Stimulated activated memory B cell treated with anti-CD40 and anti-IgM and Interleukin-4, amounts not matched to agents 10 μg/mL and 1 μg/mL and 100 μg/mL, for 72 hours (primary cell): ENCODE measurements around the gene IL37.

Experiments
- ATAC-seq: fragments of 150-1000 bp; cut with Tn5 transposase; 2 replicates; pipeline ENCODE4 v1.10.0; 2021
- H3K27ac Mint-ChIP-seq: one replicate; pipeline ENCODE4 v1.8.0; 2022; ENCODE audit warnings: mild to moderate bottlenecking, mixed read lengths
- H3K27me3 Mint-ChIP-seq: one replicate; pipeline ENCODE4 v1.8.0; 2022; ENCODE audit warnings: mixed read lengths
- H3K36me3 Mint-ChIP-seq: one replicate; pipeline ENCODE4 v1.8.0; 2022; ENCODE audit warnings: mixed read lengths
- H3K4me1 Mint-ChIP-seq: one replicate; pipeline ENCODE4 v1.8.0; 2022; ENCODE audit warnings: mixed read lengths
- H3K4me3 Mint-ChIP-seq: one replicate; pipeline ENCODE4 v1.8.0; 2022; ENCODE audit warnings: mild to moderate bottlenecking, moderate library complexity, mixed read lengths
- H3K9me3 Mint-ChIP-seq: one replicate; pipeline ENCODE4 v1.8.0; 2022; ENCODE audit warnings: mixed read lengths

The IL37 gene

DNA sequence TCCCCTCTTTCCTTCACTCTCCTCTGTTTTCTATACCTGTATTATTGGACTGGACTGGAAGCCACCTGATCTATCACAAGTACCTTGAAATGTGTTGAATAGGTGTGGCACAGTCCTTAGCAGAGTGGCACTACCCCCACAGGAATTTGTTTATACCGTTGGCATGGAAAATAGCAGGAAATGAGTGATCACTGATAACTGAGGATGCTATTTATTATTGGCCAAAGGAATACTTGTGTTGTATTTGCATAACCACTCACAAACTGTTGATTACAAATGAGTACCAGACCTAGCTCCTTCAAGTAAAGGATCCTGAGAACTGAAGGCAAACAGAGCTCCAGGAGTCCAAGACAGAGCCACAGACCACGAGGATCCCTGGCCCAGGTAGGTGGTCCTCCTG, at the start of gene IL37:
IL37 (plus strand) TSS at position 301 of the 400 bp plus-strand sequence. CDS start 1,848 bp downstream, outside the sequence.
- Mint-ChIP-seq H3K9me3 (peaks cover 8% of the 10 kb centered on the region), H3K36me3 (no peaks in the 10 kb centered on the region), H3K27me3 (no peaks in the 10 kb centered on the region), H3K27ac (no peak within 1 kb of the TSS), H3K4me1 (no peaks in the 10 kb centered on the region), H3K4me3 (no peak within 1 kb of the TSS)
- no peak for ATAC-seq

- no peak overlapping the region for H3K27ac Mint-ChIP-seq
- H3K36me3 Mint-ChIP-seq: peaks cover 4% of the 10 kb centered on the region
Measured at GRCh38 chr2:112864072-112864471, 46.9 kb upstream of the IL37 start.

GRCh38 chr2:112866128-112866835, 44.7 kb upstream of the IL37 start:
- ATAC-seq: no peak
- Mint-ChIP-seq H3K36me3 (no peaks in the 10 kb centered on the region), H3K9me3 (peaks cover 4% of the 10 kb centered on the region), H3K27ac (no peak overlapping the region), H3K4me3 (no peak overlapping the region), H3K27me3 (peaks cover 30% of the 10 kb centered on the region), H3K4me1 (no peaks in the 10 kb centered on the region)

More at GRCh38 chr2:112864072-112864471, 46.9 kb upstream of the IL37 start:
- no peak overlapping the region for H3K4me3 Mint-ChIP-seq
- ATAC-seq: no peak
- peaks cover 10% of the 10 kb centered on the region for H3K9me3 Mint-ChIP-seq
- H3K4me1 Mint-ChIP-seq: no peaks in the 10 kb centered on the region
- peaks cover 18% of the 10 kb centered on the region for H3K27me3 Mint-ChIP-seq

DNA sequence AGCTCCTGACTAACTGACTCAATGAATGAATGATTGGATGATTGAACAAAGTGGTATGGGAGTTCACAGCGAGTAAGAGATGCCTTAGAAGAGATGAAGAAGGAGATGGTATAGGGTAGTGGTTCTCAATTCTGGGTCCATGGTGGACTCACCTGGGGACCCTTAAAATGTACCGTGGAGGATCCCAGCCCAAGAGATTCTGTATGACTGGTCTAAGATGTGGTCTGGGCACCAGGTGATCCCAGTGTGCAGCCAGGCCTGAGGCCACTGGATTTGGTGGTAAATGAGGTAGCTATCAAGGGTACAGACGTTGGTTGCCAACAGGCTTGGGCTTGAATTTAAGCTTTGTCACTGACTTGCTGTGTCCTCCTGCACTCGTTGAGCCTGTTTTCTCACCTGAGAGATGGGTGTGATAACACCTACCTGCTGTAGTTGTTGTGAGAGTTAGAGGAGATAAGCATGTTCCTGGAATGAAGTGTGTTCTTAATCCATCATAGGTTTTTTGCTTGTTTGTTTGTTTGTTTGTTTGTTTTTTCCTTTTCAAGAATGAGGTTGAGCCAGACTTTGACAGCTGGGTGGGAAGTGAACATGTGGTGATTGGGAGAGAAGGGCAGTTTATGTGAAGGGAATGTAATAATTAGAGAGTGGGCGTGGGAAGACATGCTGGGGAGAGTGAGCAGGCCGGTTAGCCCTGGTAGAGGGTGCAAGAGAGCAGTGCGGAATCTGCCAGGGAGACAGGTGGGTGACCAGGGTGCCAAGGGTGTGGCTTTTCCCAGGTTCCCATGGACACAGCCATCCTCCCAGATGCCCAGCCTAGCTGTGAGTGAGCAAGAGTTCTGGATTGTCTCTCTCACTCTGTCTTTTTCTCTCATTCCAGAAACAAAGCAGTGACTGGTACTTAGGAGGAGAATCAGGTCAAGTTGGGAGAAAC, 43.0 kb upstream of the IL37 start:
- H3K4me3 Mint-ChIP-seq: no peak overlapping the region
- peaks cover 5% of the 10 kb centered on the region for H3K36me3 Mint-ChIP-seq
- ATAC-seq: no peak
- peaks cover 6% of the 10 kb centered on the region for H3K9me3 Mint-ChIP-seq
- peaks cover 47% of the 10 kb centered on the region for H3K27me3 Mint-ChIP-seq
- no peaks in the 10 kb centered on the region for H3K4me1 Mint-ChIP-seq
- no peak overlapping the region for H3K27ac Mint-ChIP-seq

DNA sequence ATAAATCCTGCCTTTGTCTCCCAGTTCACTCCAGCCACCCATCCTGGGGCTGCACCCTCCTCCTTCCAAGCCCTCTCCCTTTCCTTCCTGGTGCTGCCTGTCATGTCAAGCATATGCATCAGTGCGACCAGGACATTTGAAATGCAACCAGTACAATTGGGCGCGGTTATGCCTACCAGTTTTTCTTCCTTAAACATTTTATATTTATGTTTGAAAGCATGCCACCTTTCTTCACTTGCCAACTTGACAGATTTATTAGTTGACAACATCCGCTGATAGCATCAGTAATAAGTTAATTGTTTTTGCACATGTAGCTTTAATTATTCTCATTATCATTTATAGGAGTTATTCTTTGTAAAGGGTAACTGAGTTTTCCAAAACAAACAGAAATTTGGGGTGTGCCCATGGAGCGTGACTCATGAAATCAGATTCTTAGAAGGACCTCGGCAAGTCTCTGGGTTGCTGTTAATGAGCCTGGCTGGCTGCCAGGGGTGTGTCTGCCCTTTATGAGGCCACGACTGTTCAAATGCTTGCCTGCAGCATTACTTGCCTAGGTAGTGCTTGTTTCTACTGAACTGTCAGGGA, 41.6 kb upstream of the IL37 start:
- Mint-ChIP-seq H3K27me3 (peaks cover 50% of the 10 kb centered on the region), H3K9me3 (peaks cover 6% of the 10 kb centered on the region), H3K4me1 (no peaks in the 10 kb centered on the region), H3K4me3 (no peak overlapping the region), H3K36me3 (peaks cover 5% of the 10 kb centered on the region), H3K27ac (no peak overlapping the region)
- ATAC-seq: no peak

DNA sequence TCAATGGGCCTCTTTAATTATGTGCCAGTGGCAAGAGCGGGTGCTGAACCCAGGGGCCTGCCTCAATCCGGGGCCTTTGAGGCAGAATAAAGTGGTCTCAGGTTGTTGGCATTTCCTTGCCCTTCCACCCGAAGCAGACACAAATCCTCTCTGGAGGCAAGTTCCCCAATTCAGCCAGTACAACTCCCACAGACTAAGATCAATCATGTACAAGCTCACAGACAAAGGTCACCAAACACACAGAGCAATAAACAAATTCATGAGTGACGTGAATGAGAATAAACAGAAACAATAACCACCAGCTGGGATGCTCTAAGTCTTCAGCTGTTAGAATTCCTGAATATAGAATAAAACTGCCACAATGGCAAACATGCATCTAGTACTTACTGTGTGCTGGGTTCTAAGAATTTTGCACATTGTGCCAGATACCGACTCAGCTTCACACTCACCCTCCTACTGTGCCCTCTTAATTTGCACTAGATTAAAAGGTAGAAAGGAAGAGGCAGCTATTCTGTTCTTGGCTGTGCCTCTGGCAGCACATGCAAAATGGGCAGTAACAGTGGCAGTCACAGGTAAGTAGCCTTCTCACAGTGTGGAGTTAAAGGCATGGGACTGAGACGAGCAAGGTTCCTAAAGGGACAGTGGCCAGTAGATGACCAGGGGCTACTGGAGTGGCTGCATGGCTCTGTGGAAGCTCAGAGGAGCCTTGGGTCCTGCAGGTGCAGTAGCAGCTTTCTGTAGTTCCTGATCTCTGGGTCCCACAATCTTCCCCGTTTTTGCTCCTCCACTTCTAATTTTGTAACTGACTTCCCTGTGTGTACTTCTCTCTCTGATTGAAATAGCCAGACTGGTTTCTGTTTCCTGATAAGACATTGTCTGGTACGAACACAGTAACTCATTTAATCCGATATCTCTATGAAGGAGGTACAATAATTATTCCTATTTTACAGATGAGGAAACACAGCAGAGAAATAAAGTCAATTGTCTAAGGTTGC, 39.8 kb upstream of the IL37 start:
- no peaks in the 10 kb centered on the region for H3K4me1 Mint-ChIP-seq
- no peak for ATAC-seq
- H3K27me3 Mint-ChIP-seq: peaks cover 50% of the 10 kb centered on the region
- H3K27ac Mint-ChIP-seq: no peak overlapping the region
- peaks cover 5% of the 10 kb centered on the region for H3K36me3 Mint-ChIP-seq
- H3K9me3 Mint-ChIP-seq: peaks cover 6% of the 10 kb centered on the region
- H3K4me3 Mint-ChIP-seq: no peak overlapping the region

- H3K4me3 Mint-ChIP-seq: no peak overlapping the region
- peaks cover 19% of the 10 kb centered on the region for H3K27me3 Mint-ChIP-seq
- peaks cover 29% of the 10 kb centered on the region for H3K4me1 Mint-ChIP-seq
- peaks cover 6% of the 10 kb centered on the region for H3K9me3 Mint-ChIP-seq
- H3K27ac Mint-ChIP-seq: peak overlapping the region; percentile 28
- peaks cover 5% of the 10 kb centered on the region for H3K36me3 Mint-ChIP-seq
- ATAC-seq: no peak
Measured at GRCh38 chr2:112876257-112876970, 34.6 kb upstream of the IL37 start.

DNA sequence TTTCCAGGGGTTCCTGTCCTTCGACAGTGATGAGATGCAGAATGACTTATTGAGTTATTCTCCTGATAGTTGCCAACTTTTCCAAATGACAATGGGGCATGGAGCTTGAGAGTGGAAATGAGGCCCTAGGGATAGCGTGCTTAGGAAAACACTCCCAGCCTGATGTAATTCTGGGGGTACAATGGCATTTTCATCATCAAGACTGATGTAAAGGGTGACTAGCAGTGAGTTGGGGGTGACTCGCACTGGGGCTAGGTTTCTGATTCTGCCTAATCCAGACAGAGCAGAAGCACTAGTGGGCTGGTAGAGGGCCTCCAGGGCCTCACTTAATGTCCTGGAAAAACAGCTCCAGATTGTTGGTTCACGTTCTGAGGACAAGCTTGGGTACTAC, 34.0 kb upstream of the IL37 start:
- peaks cover 2% of the 10 kb centered on the region for H3K36me3 Mint-ChIP-seq
- H3K4me1 Mint-ChIP-seq: peaks cover 34% of the 10 kb centered on the region
- peaks cover 13% of the 10 kb centered on the region for H3K27me3 Mint-ChIP-seq
- H3K27ac Mint-ChIP-seq: peak overlapping the region; percentile 28
- H3K4me3 Mint-ChIP-seq: no peak overlapping the region
- H3K9me3 Mint-ChIP-seq: peaks cover 4% of the 10 kb centered on the region
- ATAC-seq: no peak

GRCh38 chr2:112877423-112877822, 33.5 kb upstream of the IL37 start:
- H3K36me3 Mint-ChIP-seq: no peaks in the 10 kb centered on the region
- H3K27ac Mint-ChIP-seq: peak overlapping the region; percentile 28
- H3K4me1 Mint-ChIP-seq: peaks cover 34% of the 10 kb centered on the region
- peaks cover 9% of the 10 kb centered on the region for H3K27me3 Mint-ChIP-seq
- peaks cover 3% of the 10 kb centered on the region for H3K9me3 Mint-ChIP-seq
- H3K4me3 Mint-ChIP-seq: no peak overlapping the region
- no peak for ATAC-seq

GRCh38 chr2:112879491-112880041, 31.4 kb upstream of the IL37 start:
- ATAC-seq: no peak
- H3K9me3 Mint-ChIP-seq: no peaks in the 10 kb centered on the region
- no peaks in the 10 kb centered on the region for H3K27me3 Mint-ChIP-seq
- no peak overlapping the region for H3K4me3 Mint-ChIP-seq
- H3K27ac Mint-ChIP-seq: peak overlapping the region; percentile 95
- peaks cover 36% of the 10 kb centered on the region for H3K4me1 Mint-ChIP-seq
- H3K36me3 Mint-ChIP-seq: no peaks in the 10 kb centered on the region

DNA sequence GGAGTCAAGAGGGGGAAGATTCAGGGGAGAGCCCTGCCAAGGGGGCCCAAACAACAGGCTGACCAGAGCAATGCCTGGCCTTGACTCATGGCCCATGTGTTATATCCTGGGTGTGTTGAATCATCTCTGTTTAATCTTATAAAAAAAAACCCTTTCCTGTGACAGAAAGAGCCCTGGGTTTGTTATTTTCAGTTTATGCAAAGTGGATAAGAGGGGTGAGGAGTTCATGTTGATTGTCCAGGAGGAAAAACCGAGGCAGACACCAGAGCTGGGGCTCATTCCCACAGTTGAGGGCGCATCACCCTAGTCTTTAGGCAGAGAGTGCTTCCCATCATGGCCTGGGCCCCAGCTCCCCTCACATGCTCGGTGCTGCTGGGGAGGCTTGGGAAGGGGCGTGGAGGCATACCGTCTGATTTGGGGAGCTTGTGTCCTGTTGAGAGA, 30.9 kb upstream of the IL37 start:
- H3K27ac Mint-ChIP-seq: peak overlapping the region; percentile 95
- peaks cover 42% of the 10 kb centered on the region for H3K4me1 Mint-ChIP-seq
- ATAC-seq: no peak
- no peaks in the 10 kb centered on the region for H3K9me3 Mint-ChIP-seq
- no peaks in the 10 kb centered on the region for H3K27me3 Mint-ChIP-seq
- H3K36me3 Mint-ChIP-seq: no peaks in the 10 kb centered on the region
- H3K4me3 Mint-ChIP-seq: peak overlapping the region; percentile 4

DNA sequence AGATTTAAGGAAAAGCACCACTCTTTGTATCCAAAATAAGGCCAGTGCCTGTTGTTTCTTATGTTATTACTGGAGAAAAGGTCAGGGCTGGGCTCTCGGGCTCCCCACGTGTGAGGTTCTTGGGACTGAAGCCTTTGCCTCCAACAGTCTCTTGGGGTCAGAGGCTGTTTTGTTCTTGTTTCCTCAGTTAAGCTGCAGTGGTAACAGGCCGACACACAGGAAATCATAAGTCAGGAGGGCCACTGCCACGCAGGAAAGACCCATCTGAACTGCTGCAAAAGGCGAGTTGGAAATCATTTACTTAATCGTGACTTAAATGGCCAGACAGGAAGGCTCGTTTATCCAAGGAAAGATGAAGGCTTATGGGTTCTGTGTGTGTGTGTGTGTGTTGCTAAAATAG, 30.3 kb upstream of the IL37 start:
- Mint-ChIP-seq H3K36me3 (no peaks in the 10 kb centered on the region), H3K27ac (peak overlapping the region; percentile 95), H3K4me1 (peaks cover 43% of the 10 kb centered on the region), H3K27me3 (no peaks in the 10 kb centered on the region), H3K4me3 (peak overlapping the region; percentile 4), H3K9me3 (no peaks in the 10 kb centered on the region)
- ATAC-seq: peak; percentile 75

DNA sequence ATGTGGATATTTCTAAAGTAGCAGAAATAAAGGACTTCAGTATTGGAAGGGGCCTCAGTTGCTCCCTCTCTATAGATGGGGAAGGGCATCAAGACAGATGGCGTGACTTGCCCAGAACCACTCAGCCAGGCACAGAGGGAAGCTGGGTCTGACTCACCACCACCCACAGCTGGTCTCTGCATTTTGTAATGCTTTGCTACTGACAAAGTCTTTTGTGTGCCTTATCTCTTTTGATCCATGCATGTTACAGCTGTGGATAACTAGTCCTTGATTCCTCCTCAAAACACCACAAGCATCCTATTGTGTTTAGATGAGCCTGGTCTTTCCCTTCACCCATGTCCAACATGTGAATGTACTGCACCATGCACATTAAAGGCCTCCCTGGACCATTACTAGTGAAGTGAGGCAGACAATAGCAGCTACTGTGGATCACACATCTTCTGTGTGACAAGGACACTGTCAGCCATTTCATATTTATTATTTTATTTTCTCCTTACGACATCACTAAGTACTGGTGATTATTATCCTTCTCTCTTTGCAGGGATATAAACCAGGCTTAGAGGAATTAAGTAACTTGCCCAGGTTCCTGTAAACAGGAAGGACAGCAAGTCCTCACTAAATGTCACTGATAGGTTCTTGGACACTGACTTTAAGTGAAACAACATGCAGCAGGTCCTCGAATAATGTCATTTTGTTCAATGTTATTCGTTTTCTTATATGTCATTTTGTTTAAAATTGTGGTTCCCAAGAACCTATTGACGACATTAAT, 29.6 kb upstream of the IL37 start:
- Mint-ChIP-seq H3K27me3 (no peaks in the 10 kb centered on the region), H3K4me3 (no peak overlapping the region), H3K4me1 (peaks cover 43% of the 10 kb centered on the region), H3K9me3 (no peaks in the 10 kb centered on the region), H3K27ac (peak overlapping the region; percentile 95), H3K36me3 (no peaks in the 10 kb centered on the region)
- peak; percentile 95 for ATAC-seq
